IMR-90 (cell line): ENCODE measurements around the gene CDH12.

ENCODE experiments used
- BHLHE40 ChIP-seq: fragments of 150-350 bp; IDR thresholded peaks from 2 replicates; pipeline ENCODE4 v1.6.1; 2016; ENCODE audit warnings: mild to moderate bottlenecking, low read depth, low read length
- CEBPB ChIP-seq: IDR thresholded peaks from 2 replicates; pipeline ENCODE4 v1.6.1; 2012; ENCODE audit warnings: low read depth, low read length, improper control_type of control experiment
- CHD1 ChIP-seq: IDR thresholded peaks from 2 replicates; pipeline ENCODE4 v1.6.1; 2012; ENCODE audit warnings: low read depth, low read length, improper control_type of control experiment
- FOS ChIP-seq: fragments of 150-350 bp; IDR thresholded peaks from 2 replicates; pipeline ENCODE4 v1.6.1; 2016; ENCODE audit warnings: low read depth, low read length
- MAZ ChIP-seq: IDR thresholded peaks from 2 replicates; pipeline ENCODE4 v1.6.1; 2012; ENCODE audit warnings: low read depth, mild to moderate bottlenecking, low read length, improper control_type of control experiment, moderate library complexity, borderline replicate concordance
- MXI1 ChIP-seq: IDR thresholded peaks from 2 replicates; pipeline ENCODE4 v1.6.1; 2012; ENCODE audit warnings: low read depth, mild to moderate bottlenecking, low read length, moderate library complexity, borderline replicate concordance
- POLR2A ChIP-seq: IDR thresholded peaks from 2 replicates; pipeline ENCODE4 v1.6.1; 2012; ENCODE audit warnings: mild to moderate bottlenecking, low read depth, low read length
- RCOR1 ChIP-seq: IDR thresholded peaks from 2 replicates; pipeline ENCODE4 v1.6.1; 2012; ENCODE audit warnings: mild to moderate bottlenecking, low read length, improper control_type of control experiment; ENCODE audit not compliant: insufficient replicate concordance
- RFX5 ChIP-seq: IDR thresholded peaks from 2 replicates; pipeline ENCODE4 v1.8.0; 2012; ENCODE audit warnings: low read depth, mild to moderate bottlenecking, low read length, moderate library complexity
- TF ChIP-seq, protein P1 (sequence below): conservative IDR thresholded peaks from 2 replicates; pipeline ENCODE4 v1.5.1; 2012; ENCODE audit warnings: mild to moderate bottlenecking, low read depth, low read length, improper control_type of control experiment
- TF ChIP-seq, protein P2 (sequence below): fragments of 150-350 bp; IDR thresholded peaks from 2 replicates; pipeline ENCODE4 v1.6.1; 2017; ENCODE audit warnings: mild to moderate bottlenecking, antibody characterized with exemption, low read length, low read depth
- TF ChIP-seq, protein P3 (sequence below): fragments of 150-350 bp; IDR thresholded peaks from 2 replicates; pipeline ENCODE4 v1.6.1; 2016; ENCODE audit warnings: low read depth, mild to moderate bottlenecking, low read length, moderate library complexity, borderline replicate concordance

DNA sequence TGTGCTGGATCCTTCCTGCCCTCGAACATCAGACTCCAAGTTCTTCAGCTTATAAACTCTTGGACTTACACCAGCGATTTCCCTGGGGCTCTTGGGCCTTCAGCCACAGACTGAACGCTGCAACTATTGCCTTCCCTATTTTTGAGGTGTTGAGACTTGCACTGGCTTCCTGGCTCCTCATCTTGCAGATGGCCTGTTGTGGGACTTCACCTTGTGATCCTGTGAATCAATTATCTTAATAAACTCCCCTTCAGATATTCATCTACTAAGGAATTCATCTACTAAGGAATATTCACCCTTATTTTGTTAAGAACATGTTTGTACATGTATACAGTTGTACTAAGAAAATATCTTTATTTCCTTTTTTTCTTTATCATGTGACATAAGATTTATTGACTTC, 1079.7 kb downstream of the CDH12 start:
- TF ChIP-seq BHLHE40 = no peak
- no peak for TF ChIP-seq FOS
- TF ChIP-seq POLR2A = no peak
- TF ChIP-seq, protein P1, sequence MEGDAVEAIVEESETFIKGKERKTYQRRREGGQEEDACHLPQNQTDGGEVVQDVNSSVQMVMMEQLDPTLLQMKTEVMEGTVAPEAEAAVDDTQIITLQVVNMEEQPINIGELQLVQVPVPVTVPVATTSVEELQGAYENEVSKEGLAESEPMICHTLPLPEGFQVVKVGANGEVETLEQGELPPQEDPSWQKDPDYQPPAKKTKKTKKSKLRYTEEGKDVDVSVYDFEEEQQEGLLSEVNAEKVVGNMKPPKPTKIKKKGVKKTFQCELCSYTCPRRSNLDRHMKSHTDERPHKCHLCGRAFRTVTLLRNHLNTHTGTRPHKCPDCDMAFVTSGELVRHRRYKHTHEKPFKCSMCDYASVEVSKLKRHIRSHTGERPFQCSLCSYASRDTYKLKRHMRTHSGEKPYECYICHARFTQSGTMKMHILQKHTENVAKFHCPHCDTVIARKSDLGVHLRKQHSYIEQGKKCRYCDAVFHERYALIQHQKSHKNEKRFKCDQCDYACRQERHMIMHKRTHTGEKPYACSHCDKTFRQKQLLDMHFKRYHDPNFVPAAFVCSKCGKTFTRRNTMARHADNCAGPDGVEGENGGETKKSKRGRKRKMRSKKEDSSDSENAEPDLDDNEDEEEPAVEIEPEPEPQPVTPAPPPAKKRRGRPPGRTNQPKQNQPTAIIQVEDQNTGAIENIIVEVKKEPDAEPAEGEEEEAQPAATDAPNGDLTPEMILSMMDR = no peak
- TF ChIP-seq, protein P2, sequence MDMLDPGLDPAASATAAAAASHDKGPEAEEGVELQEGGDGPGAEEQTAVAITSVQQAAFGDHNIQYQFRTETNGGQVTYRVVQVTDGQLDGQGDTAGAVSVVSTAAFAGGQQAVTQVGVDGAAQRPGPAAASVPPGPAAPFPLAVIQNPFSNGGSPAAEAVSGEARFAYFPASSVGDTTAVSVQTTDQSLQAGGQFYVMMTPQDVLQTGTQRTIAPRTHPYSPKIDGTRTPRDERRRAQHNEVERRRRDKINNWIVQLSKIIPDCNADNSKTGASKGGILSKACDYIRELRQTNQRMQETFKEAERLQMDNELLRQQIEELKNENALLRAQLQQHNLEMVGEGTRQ = no peak
- TF ChIP-seq RCOR1 = no peak
- TF ChIP-seq, protein P3, sequence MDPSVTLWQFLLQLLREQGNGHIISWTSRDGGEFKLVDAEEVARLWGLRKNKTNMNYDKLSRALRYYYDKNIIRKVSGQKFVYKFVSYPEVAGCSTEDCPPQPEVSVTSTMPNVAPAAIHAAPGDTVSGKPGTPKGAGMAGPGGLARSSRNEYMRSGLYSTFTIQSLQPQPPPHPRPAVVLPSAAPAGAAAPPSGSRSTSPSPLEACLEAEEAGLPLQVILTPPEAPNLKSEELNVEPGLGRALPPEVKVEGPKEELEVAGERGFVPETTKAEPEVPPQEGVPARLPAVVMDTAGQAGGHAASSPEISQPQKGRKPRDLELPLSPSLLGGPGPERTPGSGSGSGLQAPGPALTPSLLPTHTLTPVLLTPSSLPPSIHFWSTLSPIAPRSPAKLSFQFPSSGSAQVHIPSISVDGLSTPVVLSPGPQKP = no peak
- no peak for TF ChIP-seq MAZ
- TF ChIP-seq CHD1 = no peak
- no peak for TF ChIP-seq MXI1
- no peak for TF ChIP-seq RFX5
- TF ChIP-seq CEBPB = no peak
